Measurements from ENCODE around the gene CYP2A6.

DNA sequence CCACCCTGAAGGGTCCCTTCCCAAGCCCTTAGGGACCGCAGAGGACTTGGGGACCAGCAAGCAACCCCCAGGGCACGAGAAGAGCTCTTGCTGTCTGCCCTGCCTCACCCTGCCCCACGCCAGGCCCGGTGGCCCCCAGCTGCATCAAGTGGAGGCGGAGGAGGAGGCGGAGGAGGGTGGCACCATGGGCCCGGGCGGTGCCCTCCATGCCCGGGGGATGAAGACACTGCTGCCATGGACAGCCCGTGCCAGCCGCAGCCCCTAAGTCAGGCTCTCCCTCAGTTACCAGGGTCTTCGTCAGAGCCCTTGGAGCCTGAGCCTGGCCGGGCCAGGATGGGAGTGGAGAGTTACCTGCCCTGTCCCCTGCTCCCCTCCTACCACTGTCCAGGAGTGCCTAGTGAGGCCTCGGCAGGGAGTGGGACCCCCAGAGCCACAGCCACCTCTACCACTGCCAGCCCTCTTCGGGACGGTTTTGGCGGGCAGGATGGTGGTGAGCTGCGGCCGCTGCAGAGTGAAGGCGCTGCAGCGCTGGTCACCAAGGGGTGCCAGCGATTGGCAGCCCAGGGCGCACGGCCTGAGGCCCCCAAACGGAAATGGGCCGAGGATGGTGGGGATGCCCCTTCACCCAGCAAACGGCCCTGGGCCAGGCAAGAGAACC lies 49.8 kb downstream of the CYP2A6 start:
- TF ChIP-seq POLR2A (IDR thresholded peaks at IDR 0.05) (no peak), CTCF (IDR thresholded peaks at IDR 0.05) (no peak)

Measured in body of pancreas (tissue), 4 donors.